Effector memory CD4-positive, alpha-beta T cell (primary cell): ENCODE data around the gene RNF213.

ENCODE experiments used
- DNase-seq, 3 donors: peaks; one replicate each; pipeline ENCODE4 v3.0.0-alpha.2; 2020
- H3K27ac ChIP-seq: 2 replicates; pipeline ENCODE4 v1.7.0; 2013; ENCODE audit warnings: mild to moderate bottlenecking, low read length, moderate library complexity; ENCODE audit not compliant: insufficient read depth, poor library complexity, severe bottlenecking
- H3K27me3 ChIP-seq: replicated peaks from 2 replicates; pipeline ENCODE4 v1.7.0; 2013; ENCODE audit warnings: mild to moderate bottlenecking, low read length; ENCODE audit not compliant: insufficient read depth, control insufficient read depth, poor library complexity, severe bottlenecking
- H3K36me3 ChIP-seq: 2 replicates; pipeline ENCODE4 v1.7.0; 2013; ENCODE audit warnings: mild to moderate bottlenecking, low read length, moderate library complexity; ENCODE audit not compliant: control insufficient read depth, insufficient read depth
- H3K4me1 ChIP-seq: 2 replicates; pipeline ENCODE4 v1.7.0; 2013; ENCODE audit warnings: low read length, mild to moderate bottlenecking; ENCODE audit not compliant: control insufficient read depth, insufficient read depth, poor library complexity, severe bottlenecking
- H3K4me3 ChIP-seq: 2 replicates; pipeline ENCODE4 v1.7.0; 2013; ENCODE audit warnings: low read length, low read depth, mild to moderate bottlenecking; ENCODE audit not compliant: insufficient read depth, poor library complexity, severe bottlenecking
- H3K9me3 ChIP-seq: 2 replicates; pipeline ENCODE4 v1.7.0; 2013; ENCODE audit warnings: mild to moderate bottlenecking, low read length, moderate library complexity; ENCODE audit not compliant: control insufficient read depth

RNF213 gene

DNA sequence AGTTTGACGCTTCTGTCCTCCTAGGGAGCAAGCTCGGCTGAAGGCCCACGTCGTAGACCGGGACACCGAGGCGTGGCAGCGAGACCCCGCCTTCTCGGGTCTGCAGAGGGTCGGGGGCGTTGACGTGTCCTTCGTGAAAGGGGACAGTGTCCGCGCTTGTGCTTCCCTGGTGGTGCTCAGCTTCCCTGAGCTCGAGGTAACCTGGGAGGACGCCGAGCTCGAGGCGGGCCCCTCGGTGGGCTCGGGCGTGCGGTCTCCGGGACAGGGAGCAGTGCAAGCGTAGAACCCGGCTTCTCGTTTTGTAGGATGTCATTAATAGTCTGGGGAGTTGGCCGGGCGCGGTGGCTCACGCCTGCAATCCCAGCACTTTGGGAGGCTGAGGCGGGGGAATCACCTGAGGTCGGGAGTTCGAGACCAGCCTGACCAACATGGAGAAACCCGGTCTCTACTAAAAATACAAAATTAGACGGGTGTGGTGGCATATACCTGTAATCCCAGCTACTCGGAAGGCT lies 155.0 kb downstream of the RNF213 start:
- Histone ChIP-seq H3K4me3 (peak overlapping the region; percentile 96), H3K9me3 (no peaks in the 10 kb centered on the region), H3K4me1 (peaks cover 11% of the 10 kb centered on the region), H3K27ac (peak overlapping the region; percentile 76), H3K36me3 (no peaks in the 10 kb centered on the region), H3K27me3 (no peaks in the 10 kb centered on the region)
- no peak for DNase-seq

GRCh38 chr17:80416260-80416939 lies 155.7 kb downstream of the RNF213 start:
- peaks cover 11% of the 10 kb centered on the region for H3K4me1 ChIP-seq
- H3K4me3 ChIP-seq: no peak overlapping the region
- H3K9me3 ChIP-seq: no peaks in the 10 kb centered on the region
- H3K27ac ChIP-seq: no peak overlapping the region
- no peaks in the 10 kb centered on the region for H3K36me3 ChIP-seq
- no peak for DNase-seq
- no peaks in the 10 kb centered on the region for H3K27me3 ChIP-seq

DNA sequence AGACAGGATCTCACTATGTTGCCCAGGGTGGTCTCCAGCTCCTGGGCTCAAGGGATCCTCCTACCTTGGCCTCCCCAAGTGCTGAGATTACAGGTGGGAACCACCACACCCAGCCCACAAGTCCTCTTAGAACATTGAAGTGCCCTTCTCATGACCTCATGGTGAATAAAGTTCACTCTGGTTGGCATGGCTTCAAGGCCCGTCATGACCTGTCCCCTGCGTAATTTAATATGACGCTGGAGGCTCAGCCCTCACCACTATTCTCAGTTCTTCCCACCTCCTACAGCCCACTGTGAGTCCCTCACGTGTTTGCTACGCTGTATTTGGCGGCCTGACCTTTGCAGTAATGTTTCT lies 156.3 kb downstream of the RNF213 start:
- Histone ChIP-seq H3K4me1 (peaks cover 11% of the 10 kb centered on the region), H3K27ac (no peak overlapping the region), H3K27me3 (no peaks in the 10 kb centered on the region), H3K4me3 (no peak overlapping the region), H3K9me3 (no peaks in the 10 kb centered on the region), H3K36me3 (no peaks in the 10 kb centered on the region)
- no peak for DNase-seq

DNA sequence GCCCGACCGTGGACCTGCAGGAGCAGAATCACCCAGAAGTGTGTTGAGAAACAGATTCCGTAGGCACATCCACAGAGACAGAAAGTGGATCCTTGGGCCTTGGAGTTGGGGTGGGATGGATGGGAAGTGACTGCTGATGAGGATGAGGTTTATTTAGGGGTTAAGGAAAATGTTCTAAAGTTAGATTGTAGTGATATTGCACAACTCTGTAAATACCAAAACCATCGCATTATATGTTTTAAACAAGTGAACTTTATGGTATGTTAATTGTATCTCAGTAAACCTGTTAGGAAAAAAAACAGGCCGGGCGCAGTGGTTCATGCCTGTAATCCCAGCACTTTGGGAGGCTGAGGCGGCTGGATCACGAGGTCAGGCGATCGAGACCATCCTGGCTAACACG lies 157.9 kb downstream of the RNF213 start:
- no peak for DNase-seq
- Histone ChIP-seq H3K27me3 (no peaks in the 10 kb centered on the region), H3K27ac (no peak overlapping the region), H3K4me3 (no peak overlapping the region), H3K9me3 (no peaks in the 10 kb centered on the region), H3K4me1 (peaks cover 11% of the 10 kb centered on the region), H3K36me3 (no peaks in the 10 kb centered on the region)

- Histone ChIP-seq H3K27me3 (no peaks in the 10 kb centered on the region), H3K4me3 (no peak overlapping the region), H3K4me1 (peaks cover 13% of the 10 kb centered on the region), H3K27ac (no peak overlapping the region), H3K9me3 (no peaks in the 10 kb centered on the region), H3K36me3 (no peaks in the 10 kb centered on the region)
- no peak for DNase-seq
Observed at GRCh38 chr17:80419255-80419654, 158.6 kb downstream of the RNF213 start.

GRCh38 chr17:80421381-80422090 lies 160.9 kb downstream of the RNF213 start:
- H3K36me3 ChIP-seq: no peaks in the 10 kb centered on the region
- no peak overlapping the region for H3K27ac ChIP-seq
- no peak for DNase-seq
- no peaks in the 10 kb centered on the region for H3K9me3 ChIP-seq
- no peak overlapping the region for H3K4me3 ChIP-seq
- H3K4me1 ChIP-seq: peaks cover 7% of the 10 kb centered on the region
- H3K27me3 ChIP-seq: no peaks in the 10 kb centered on the region

DNA sequence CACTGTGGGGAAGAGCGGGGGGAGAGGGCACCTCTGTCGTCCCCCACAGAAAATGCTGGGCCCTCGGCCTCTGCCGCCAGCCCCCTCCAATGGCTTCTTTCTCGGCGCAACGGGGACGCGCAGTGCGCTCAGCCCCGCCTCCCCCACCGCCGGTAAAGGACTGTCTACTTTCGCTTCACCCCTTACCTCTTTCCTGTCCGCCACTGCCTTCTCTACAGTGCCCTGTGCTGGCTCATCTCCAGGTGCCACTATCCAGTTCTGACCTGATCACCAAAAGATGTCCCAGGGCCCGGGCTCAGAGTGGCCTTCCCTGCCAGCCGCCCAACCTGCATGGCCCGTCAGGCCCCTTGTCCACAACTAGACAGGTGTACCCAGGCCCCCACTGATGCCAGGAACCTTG lies 161.6 kb downstream of the RNF213 start:
- DNase-seq: no peak
- no peaks in the 10 kb centered on the region for H3K36me3 ChIP-seq

GRCh38 chr17:80422981-80423380 lies 162.3 kb downstream of the RNF213 start:
- H3K9me3 ChIP-seq: no peaks in the 10 kb centered on the region
- H3K4me1 ChIP-seq: peaks cover 14% of the 10 kb centered on the region
- no peak overlapping the region for H3K4me3 ChIP-seq
- no peak overlapping the region for H3K27ac ChIP-seq
- H3K36me3 ChIP-seq: no peaks in the 10 kb centered on the region
- H3K27me3 ChIP-seq: no peaks in the 10 kb centered on the region
- DNase-seq: no peak

More for the DNA sequence above, 161.6 kb downstream of the RNF213 start:
- no peaks in the 10 kb centered on the region for H3K9me3 ChIP-seq
- H3K4me3 ChIP-seq: no peak overlapping the region
- no peaks in the 10 kb centered on the region for H3K27me3 ChIP-seq
- H3K27ac ChIP-seq: no peak overlapping the region
- peaks cover 14% of the 10 kb centered on the region for H3K4me1 ChIP-seq

DNA sequence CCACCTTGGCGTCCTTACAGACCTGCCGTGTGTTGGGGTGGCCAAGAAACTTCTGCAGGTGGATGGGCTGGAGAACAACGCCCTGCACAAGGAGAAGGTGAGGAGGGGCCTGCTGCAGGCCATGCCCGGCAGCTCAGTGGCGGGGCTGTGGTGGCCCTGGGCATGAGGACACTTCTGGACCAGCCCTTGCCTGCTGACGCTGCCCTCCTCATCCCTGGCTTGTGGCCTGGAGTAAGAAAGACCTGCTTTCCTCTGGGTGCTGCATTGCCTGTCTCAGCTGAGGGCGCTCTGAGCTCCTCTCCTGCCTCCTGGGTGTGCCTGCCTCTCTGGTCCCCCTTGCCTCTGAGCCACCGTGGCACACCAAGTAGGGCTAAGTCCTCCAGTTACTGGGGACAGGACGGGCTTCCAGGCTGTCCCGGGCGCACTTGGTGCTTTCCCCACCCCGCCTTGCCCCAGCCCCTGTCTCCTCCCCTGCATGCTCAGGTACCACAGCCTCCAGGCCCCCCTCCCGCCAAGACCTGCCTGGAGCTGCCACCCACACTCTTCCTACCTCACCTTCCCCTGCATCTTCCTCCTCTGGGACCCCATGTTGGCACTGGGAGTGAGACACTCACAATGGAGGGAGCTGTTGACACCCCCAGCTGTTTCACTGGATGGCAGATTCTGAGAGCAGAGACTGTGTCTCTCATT lies 163.0 kb downstream of the RNF213 start:
- Histone ChIP-seq H3K4me1 (peaks cover 14% of the 10 kb centered on the region), H3K27me3 (no peaks in the 10 kb centered on the region), H3K4me3 (no peak overlapping the region), H3K36me3 (no peaks in the 10 kb centered on the region), H3K27ac (no peak overlapping the region), H3K9me3 (no peaks in the 10 kb centered on the region)
- no peak for DNase-seq

DNA sequence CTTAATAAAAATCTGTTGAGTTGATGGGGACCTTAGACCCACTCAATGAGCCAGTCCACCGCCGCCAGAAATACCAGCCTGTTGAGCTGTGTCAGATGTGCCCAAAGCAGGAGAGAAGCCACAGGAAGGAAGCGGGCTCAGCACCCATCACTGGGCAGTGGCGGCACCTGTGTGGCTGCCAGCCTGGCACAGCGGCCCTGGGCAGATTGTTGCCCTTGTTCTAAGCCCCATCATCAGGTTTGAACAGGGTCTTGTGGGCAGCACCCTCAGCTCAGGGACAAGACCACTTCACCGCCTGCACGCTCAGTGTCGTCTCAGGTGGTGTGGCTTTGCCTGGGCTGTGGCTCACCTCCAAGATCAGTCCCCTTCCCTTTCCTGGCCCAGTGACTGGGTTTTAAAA lies 163.6 kb downstream of the RNF213 start:
- no peaks in the 10 kb centered on the region for H3K36me3 ChIP-seq
- peaks cover 14% of the 10 kb centered on the region for H3K4me1 ChIP-seq
- no peak for DNase-seq
- no peak overlapping the region for H3K4me3 ChIP-seq
- H3K27ac ChIP-seq: no peak overlapping the region
- no peaks in the 10 kb centered on the region for H3K27me3 ChIP-seq
- no peaks in the 10 kb centered on the region for H3K9me3 ChIP-seq
